HEK293 (cell line): ENCODE results near the gene AGO4.

Experiments used
- HOXD13 ChIP-seq: sonication (generic); formaldehyde crosslinking; IDR thresholded peaks from 2 replicates; pipeline ENCODE4 v1.8.0; 2022; ENCODE audit warnings: missing genetic modification reagents, borderline replicate concordance
- MEIS1 ChIP-seq: sonication (generic); formaldehyde crosslinking; IDR thresholded peaks from 2 replicates; pipeline ENCODE4 v1.8.1; 2022; ENCODE audit warnings: missing genetic modification reagents, mild to moderate bottlenecking, borderline replicate concordance
- PRDM10 ChIP-seq: fragments of 450-650 bp; formaldehyde crosslinking; IDR thresholded peaks from 2 replicates; pipeline ENCODE4 v1.5.1; 2016; ENCODE audit warnings: missing biosample characterization, missing genetic modification characterization
- PRDM6 ChIP-seq: fragments of 450-650 bp; formaldehyde crosslinking; IDR thresholded peaks from 2 replicates; pipeline ENCODE4 v1.5.1; 2017; ENCODE audit warnings: missing biosample characterization, missing genetic modification characterization
- SP7 ChIP-seq: fragments of 450-650 bp; formaldehyde crosslinking; IDR thresholded peaks from 2 replicates; pipeline ENCODE4 v1.5.1; 2016; ENCODE audit warnings: missing biosample characterization, missing genetic modification characterization
- ZBTB17 ChIP-seq: fragments of 450-650 bp; formaldehyde crosslinking; IDR thresholded peaks from 2 replicates; pipeline ENCODE4 v1.5.1; 2016; ENCODE audit warnings: missing biosample characterization, missing genetic modification characterization
- ZBTB44 ChIP-seq: fragments of 450-650 bp; IDR thresholded peaks from 2 replicates; pipeline ENCODE4 v1.5.1; 2018; ENCODE audit warnings: missing biosample characterization, mild to moderate bottlenecking, missing genetic modification characterization
- ZBTB8A ChIP-seq: fragments of 450-650 bp; formaldehyde crosslinking; IDR thresholded peaks from 2 replicates; pipeline ENCODE4 v1.5.1; 2016; ENCODE audit warnings: missing biosample characterization, missing genetic modification characterization
- ZNF146 ChIP-seq: fragments of 450-650 bp; formaldehyde crosslinking; IDR thresholded peaks from 2 replicates; pipeline ENCODE4 v1.5.1; 2016; ENCODE audit warnings: missing biosample characterization, missing genetic modification characterization
- ZNF2 ChIP-seq: fragments of 450-650 bp; formaldehyde crosslinking; IDR thresholded peaks from 2 replicates; pipeline ENCODE4 v1.5.1; 2016; ENCODE audit warnings: missing biosample characterization, missing genetic modification characterization
- ZNF214 ChIP-seq: fragments of 450-650 bp; formaldehyde crosslinking; IDR thresholded peaks from 2 replicates; pipeline ENCODE4 v1.5.1; 2017; ENCODE audit warnings: missing biosample characterization, mild to moderate bottlenecking, missing genetic modification characterization, borderline replicate concordance
- ZNF292 ChIP-seq: fragments of 450-650 bp; formaldehyde crosslinking; IDR thresholded peaks from 2 replicates; pipeline ENCODE4 v1.5.1; 2016; ENCODE audit warnings: low read depth, missing biosample characterization, missing genetic modification characterization, borderline replicate concordance
- ZNF311 ChIP-seq: fragments of 450-650 bp; formaldehyde crosslinking; IDR thresholded peaks from 2 replicates; pipeline ENCODE4 v1.5.1; 2017; ENCODE audit warnings: missing biosample characterization, missing genetic modification characterization, borderline replicate concordance
- ZNF37A ChIP-seq: fragments of 450-650 bp; IDR thresholded peaks from 2 replicates; pipeline ENCODE4 v1.5.1; 2018; ENCODE audit warnings: missing biosample characterization, missing genetic modification characterization
- ZNF423 ChIP-seq: fragments of 450-650 bp; formaldehyde crosslinking; IDR thresholded peaks from 2 replicates; pipeline ENCODE4 v1.5.1; 2016; ENCODE audit warnings: missing biosample characterization, missing genetic modification characterization
- ZNF510 ChIP-seq: fragments of 450-650 bp; formaldehyde crosslinking; IDR thresholded peaks from 2 replicates; pipeline ENCODE4 v1.5.1; 2018; ENCODE audit warnings: mild to moderate bottlenecking, missing genetic modification characterization, missing biosample characterization; ENCODE audit not compliant: insufficient replicate concordance
- ZNF514 ChIP-seq: fragments of 450-650 bp; formaldehyde crosslinking; IDR thresholded peaks from 2 replicates; pipeline ENCODE4 v1.5.1; 2016; ENCODE audit warnings: missing biosample characterization, missing genetic modification characterization
- ZNF580 ChIP-seq: fragments of 450-650 bp; formaldehyde crosslinking; IDR thresholded peaks from 2 replicates; pipeline ENCODE4 v1.5.1; 2016; ENCODE audit warnings: missing biosample characterization, missing genetic modification characterization
- ZNF624 ChIP-seq: fragments of 450-650 bp; formaldehyde crosslinking; IDR thresholded peaks from 2 replicates; pipeline ENCODE4 v1.5.1; 2017; ENCODE audit warnings: missing biosample characterization, missing genetic modification characterization
- ZNF654 ChIP-seq: fragments of 450-650 bp; formaldehyde crosslinking; IDR thresholded peaks from 2 replicates; pipeline ENCODE4 v1.5.1; 2016; ENCODE audit warnings: low read depth, missing biosample characterization, missing genetic modification characterization
- ZNF660 ChIP-seq: fragments of 450-650 bp; IDR thresholded peaks from 2 replicates; pipeline ENCODE4 v1.5.1; 2018; ENCODE audit warnings: missing biosample characterization, mild to moderate bottlenecking, missing genetic modification characterization
- ZNF692 ChIP-seq: fragments of 450-650 bp; formaldehyde crosslinking; IDR thresholded peaks from 2 replicates; pipeline ENCODE4 v1.5.1; 2016; ENCODE audit warnings: missing biosample characterization, missing genetic modification characterization
- ZNF785 ChIP-seq: fragments of 450-650 bp; formaldehyde crosslinking; IDR thresholded peaks from 2 replicates; pipeline ENCODE4 v1.5.1; 2016; ENCODE audit warnings: missing biosample characterization, missing genetic modification characterization
- ZSCAN23 ChIP-seq: fragments of 450-650 bp; formaldehyde crosslinking; IDR thresholded peaks from 2 replicates; pipeline ENCODE4 v1.5.1; 2016; ENCODE audit warnings: missing biosample characterization, missing genetic modification characterization
- ZSCAN5A ChIP-seq: fragments of 450-650 bp; formaldehyde crosslinking; IDR thresholded peaks from 2 replicates; pipeline ENCODE4 v1.5.1; 2016; ENCODE audit warnings: missing biosample characterization, missing genetic modification characterization
- TF ChIP-seq, protein P1 (sequence below): fragments of 450-650 bp; formaldehyde crosslinking; IDR thresholded peaks from 2 replicates; pipeline ENCODE4 v1.5.1; 2016; ENCODE audit warnings: missing biosample characterization, missing genetic modification characterization

Gene AGO4

GRCh38 chr1:35769188-35769758, 38.5 kb upstream of the AGO4 start (continued):
- TF ChIP-seq ZNF214 (tag by site-specific recombination) (no peak), PRDM6 (no peak), ZNF580 (tag by site-specific recombination) (no peak), ZNF660 (tag by site-specific recombination) (peak; percentile 56; the same call in 1 of the 2 replicates), ZBTB17 (tag by site-specific recombination) (peak; percentile 57; the same call in 1 of the 2 replicates), PRDM10 (tag by site-specific recombination) (peak; percentile 36; the same call in 1 of the 2 replicates), ZNF514 (tag by site-specific recombination) (no peak), ZNF292 (tag by site-specific recombination) (no peak), ZSCAN23 (no peak; the same call in 1 of the 2 replicates), ZBTB44 (no peak), SP7 (no peak), ZNF2 (tag by site-specific recombination) (0 out of 2 replicates have a peak, but pooled peaks have one; percentile 43), ZNF654 (tag by site-specific recombination) (no peak), HOXD13 (CRISPR knock-in tag) (no peak), ZNF692 (tag by site-specific recombination) (no peak), ZNF510 (tag by site-specific recombination) (no peak), ZNF785 (tag by site-specific recombination) (no peak), ZBTB8A (tag by site-specific recombination) (peak; percentile 60; the same call in 1 of the 2 replicates), ZNF423 (tag by site-specific recombination) (no peak), ZSCAN5A (tag by site-specific recombination) (no peak), ZNF624 (tag by site-specific recombination) (no peak), ZNF37A (tag by site-specific recombination) (no peak), MEIS1 (CRISPR knock-in tag) (no peak), ZNF311 (no peak), ZNF146 (tag by site-specific recombination) (no peak)
- TF ChIP-seq, protein P1, sequence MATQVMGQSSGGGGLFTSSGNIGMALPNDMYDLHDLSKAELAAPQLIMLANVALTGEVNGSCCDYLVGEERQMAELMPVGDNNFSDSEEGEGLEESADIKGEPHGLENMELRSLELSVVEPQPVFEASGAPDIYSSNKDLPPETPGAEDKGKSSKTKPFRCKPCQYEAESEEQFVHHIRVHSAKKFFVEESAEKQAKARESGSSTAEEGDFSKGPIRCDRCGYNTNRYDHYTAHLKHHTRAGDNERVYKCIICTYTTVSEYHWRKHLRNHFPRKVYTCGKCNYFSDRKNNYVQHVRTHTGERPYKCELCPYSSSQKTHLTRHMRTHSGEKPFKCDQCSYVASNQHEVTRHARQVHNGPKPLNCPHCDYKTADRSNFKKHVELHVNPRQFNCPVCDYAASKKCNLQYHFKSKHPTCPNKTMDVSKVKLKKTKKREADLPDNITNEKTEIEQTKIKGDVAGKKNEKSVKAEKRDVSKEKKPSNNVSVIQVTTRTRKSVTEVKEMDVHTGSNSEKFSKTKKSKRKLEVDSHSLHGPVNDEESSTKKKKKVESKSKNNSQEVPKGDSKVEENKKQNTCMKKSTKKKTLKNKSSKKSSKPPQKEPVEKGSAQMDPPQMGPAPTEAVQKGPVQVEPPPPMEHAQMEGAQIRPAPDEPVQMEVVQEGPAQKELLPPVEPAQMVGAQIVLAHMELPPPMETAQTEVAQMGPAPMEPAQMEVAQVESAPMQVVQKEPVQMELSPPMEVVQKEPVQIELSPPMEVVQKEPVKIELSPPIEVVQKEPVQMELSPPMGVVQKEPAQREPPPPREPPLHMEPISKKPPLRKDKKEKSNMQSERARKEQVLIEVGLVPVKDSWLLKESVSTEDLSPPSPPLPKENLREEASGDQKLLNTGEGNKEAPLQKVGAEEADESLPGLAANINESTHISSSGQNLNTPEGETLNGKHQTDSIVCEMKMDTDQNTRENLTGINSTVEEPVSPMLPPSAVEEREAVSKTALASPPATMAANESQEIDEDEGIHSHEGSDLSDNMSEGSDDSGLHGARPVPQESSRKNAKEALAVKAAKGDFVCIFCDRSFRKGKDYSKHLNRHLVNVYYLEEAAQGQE: peak; percentile 24; the same call in 1 of the 2 replicates
